GM19239 (cell line): ENCODE data around the gene CHRND.
A peak's percentile ranks its signal among the peaks of the same experiment; 100 is the strongest.

Source experiments
- DNase-seq: peaks from one replicate; pipeline ENCODE4 v3.0.0; 2011; ENCODE audit warnings: low spot score; ENCODE audit not compliant: insufficient read length
- FAIRE-seq: peaks from 2 replicates; lab custom pipeline; 2011; peaks lifted over from hg19 to GRCh38; lab: Jason Lieb, UNC

Gene CHRND

GRCh38 chr2:232502511-232502910, 23.4 kb upstream of the CHRND start:
- DNase-seq (no peak), FAIRE-seq (no peak)

- DNase-seq = no peak
- FAIRE-seq = no peak
Measured at GRCh38 chr2:232502911-232503808, 22.8 kb upstream of the CHRND start.

- DNase-seq (no peak), FAIRE-seq (no peak)
Measured at GRCh38 chr2:232503809-232504323, 22.1 kb upstream of the CHRND start.

GRCh38 chr2:232504438-232504837, 21.5 kb upstream of the CHRND start:
- DNase-seq (no peak), FAIRE-seq (no peak)

GRCh38 chr2:232505856-232506255, 20.1 kb upstream of the CHRND start:
- no peak for DNase-seq
- FAIRE-seq = no peak

- no peak for FAIRE-seq
- DNase-seq = no peak
Measured at GRCh38 chr2:232506709-232507108, 19.3 kb upstream of the CHRND start.

- DNase-seq = no peak
- no peak for FAIRE-seq
Measured at GRCh38 chr2:232508251-232508650, 17.7 kb upstream of the CHRND start.

GRCh38 chr2:232511336-232511890, 14.5 kb upstream of the CHRND start:
- DNase-seq (no peak), FAIRE-seq (no peak)

- FAIRE-seq (no peak), DNase-seq (no peak)
Measured at GRCh38 chr2:232512602-232513001, 13.4 kb upstream of the CHRND start.

GRCh38 chr2:232513353-232513752, 12.6 kb upstream of the CHRND start:
- no peak for FAIRE-seq

GRCh38 chr2:232515639-232516038, 10.3 kb upstream of the CHRND start:
- no peak for FAIRE-seq
- no peak for DNase-seq

More at GRCh38 chr2:232513353-232513752, 12.6 kb upstream of the CHRND start:
- no peak for DNase-seq

GRCh38 chr2:232516551-232516950, 9.4 kb upstream of the CHRND start:
- DNase-seq (no peak), FAIRE-seq (no peak)

- DNase-seq = no peak
Measured at GRCh38 chr2:232518844-232519243, 7.1 kb upstream of the CHRND start.

GRCh38 chr2:232519581-232520438, 6.2 kb upstream of the CHRND start, which contains the start of gene PRSS56:
TSS of gene PRSS56 (plus strand) at chr2:232520388. CDS start at chr2:232520599, 211 bp downstream.
- DNase-seq (no peak), FAIRE-seq (no peak)

More at GRCh38 chr2:232518844-232519243, 7.1 kb upstream of the CHRND start:
- FAIRE-seq = no peak

- DNase-seq = no peak
- no peak for FAIRE-seq
Measured at GRCh38 chr2:232520489-232520888, 5.5 kb upstream of the CHRND start.

GRCh38 chr2:232521098-232521497, 4.9 kb upstream of the CHRND start:
- no peak for DNase-seq
- no peak for FAIRE-seq

- DNase-seq (peak; percentile 86), FAIRE-seq (no peak)
Measured at GRCh38 chr2:232521959-232522622, 3.9 kb upstream of the CHRND start.

GRCh38 chr2:232522623-232523401, 3.1 kb upstream of the CHRND start:
- no peak for DNase-seq
- no peak for FAIRE-seq

- no peak for FAIRE-seq
Measured at GRCh38 chr2:232523402-232523681, 2.6 kb upstream of the CHRND start.

More at GRCh38 chr2:232523402-232523681, 2.6 kb upstream of the CHRND start:
- DNase-seq = no peak
